WI38 (cell line): ENCODE measurements around the gene PLCB3.

Source experiments
- H3K4me3 ChIP-seq: 2 replicates; pipeline ENCODE4 v1.5.1; 2011; ENCODE audit warnings: low read depth, mild to moderate bottlenecking, control low read depth, low read length
- CTCF ChIP-seq: IDR thresholded peaks from 2 replicates; pipeline ENCODE4 v1.5.1; 2012; ENCODE audit warnings: low read depth, mild to moderate bottlenecking, control low read depth, low read length

Gene PLCB3

GRCh38 chr11:64313491-64314145, 62.3 kb downstream of the PLCB3 start:
- no peak for TF ChIP-seq CTCF

DNA sequence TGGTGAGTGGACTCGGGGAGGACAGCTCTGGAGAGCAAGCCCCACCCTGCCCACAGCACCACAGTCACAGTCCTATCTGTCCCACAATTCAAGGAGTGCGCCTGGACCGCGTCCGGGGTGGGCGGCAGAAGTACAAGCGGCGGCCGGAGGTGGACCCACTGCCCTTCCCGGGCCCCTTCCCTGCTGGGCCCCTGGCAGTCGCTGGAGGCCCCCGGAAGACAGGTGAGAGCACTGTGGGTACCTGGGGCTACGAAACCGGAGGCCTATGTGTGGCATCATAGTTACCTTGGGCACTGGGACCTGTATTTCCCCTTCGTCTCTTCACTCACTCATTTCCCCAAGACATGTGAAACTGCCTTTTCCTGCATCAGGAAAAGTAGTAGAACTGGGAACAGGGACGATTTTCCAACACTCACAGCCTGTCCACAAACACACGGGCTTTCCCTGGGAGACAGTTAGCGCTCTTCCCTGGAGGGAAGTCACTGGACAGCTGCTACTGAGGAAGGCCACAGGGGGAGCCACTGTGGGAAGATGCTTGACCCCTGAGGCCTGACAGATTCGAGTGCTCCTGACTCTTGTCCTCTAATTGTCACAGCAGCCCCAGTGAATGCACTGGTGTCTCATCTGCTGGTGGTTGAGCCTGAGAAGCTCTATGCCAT, 62.9 kb downstream of the PLCB3 start:
- no peak overlapping the region for H3K4me3 ChIP-seq
- TF ChIP-seq CTCF, result 0 out of 2 replicates have a peak, but pooled peaks have one; percentile 15

More at GRCh38 chr11:64313491-64314145, 62.3 kb downstream of the PLCB3 start:
- no peak overlapping the region for H3K4me3 ChIP-seq

- TF ChIP-seq CTCF, result no peak
- H3K4me3 ChIP-seq, result no peak overlapping the region
Measured at GRCh38 chr11:64314805-64315561, 63.7 kb downstream of the PLCB3 start.

GRCh38 chr11:64315667-64316526, 64.6 kb downstream of the PLCB3 start:
- peak overlapping the region; percentile 75; the same call in 1 of the 2 replicates for H3K4me3 ChIP-seq

- no peak for TF ChIP-seq CTCF
- peak overlapping the region; percentile 75 for H3K4me3 ChIP-seq
Measured at GRCh38 chr11:64316672-64317324, 65.5 kb downstream of the PLCB3 start.

DNA sequence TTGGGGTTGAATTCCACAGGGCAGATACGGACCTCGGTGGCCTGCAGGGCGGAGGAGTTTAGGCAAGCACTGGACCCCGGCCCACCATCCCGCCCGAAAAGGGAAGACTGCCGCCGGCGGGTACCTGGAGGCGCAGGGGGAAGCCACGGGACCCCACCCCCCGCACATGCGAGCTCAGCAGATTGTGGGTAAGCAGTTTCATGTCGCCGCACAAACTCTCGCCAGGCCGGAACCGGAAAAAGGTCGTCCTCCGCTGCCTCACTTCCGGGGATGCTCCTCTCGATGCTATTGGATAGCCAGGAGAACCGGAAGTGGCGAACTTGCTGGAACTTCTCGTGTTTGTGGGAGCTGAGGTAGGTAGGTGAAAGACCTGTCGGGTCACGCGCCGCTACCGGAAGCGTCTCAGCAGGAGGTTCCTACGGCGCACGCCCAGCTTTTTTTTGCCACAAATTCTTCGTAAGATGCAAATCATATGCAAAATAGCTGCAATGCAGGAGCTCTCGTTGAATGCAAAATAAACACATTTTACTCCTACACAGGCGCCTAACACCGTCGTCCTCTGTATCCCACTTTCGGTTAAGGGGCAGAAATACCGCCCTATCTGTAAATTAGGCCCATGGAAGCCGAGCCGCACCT, 66.1 kb downstream of the PLCB3 start, which contains the start of gene TRMT112:
TRMT112 (minus strand) TSS at position 235 of the 636 bp plus-strand sequence; CDS start at position 202, 33 bp downstream.
- no peak for TF ChIP-seq CTCF
- peak within 1 kb of the TSS; percentile 75 for H3K4me3 ChIP-seq
